ENCODE results near the gene ASTL.

DNA sequence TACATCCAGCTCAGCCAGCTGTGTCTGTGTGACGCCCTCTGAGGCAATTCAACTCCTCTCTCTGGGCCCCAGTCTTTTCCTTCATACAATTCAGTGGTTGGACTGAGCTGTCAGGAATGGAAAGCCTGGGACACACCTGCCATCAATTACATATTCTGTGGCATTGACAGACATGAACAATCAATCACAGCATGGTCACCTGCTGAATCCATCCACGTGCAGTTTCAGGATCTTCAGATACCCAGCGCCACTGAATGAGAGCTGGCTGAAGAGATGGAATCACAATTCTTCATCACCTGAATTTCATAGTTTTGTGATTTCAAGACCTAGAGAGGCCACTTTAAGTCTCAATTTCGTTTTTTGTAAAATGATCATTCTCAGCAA lies 27.1 kb downstream of the ASTL start:
- no peak for TF ChIP-seq CTCF (IDR thresholded peaks at IDR 0.05)
- no peak for TF ChIP-seq EZH2 (IDR thresholded peaks at IDR 0.05)
- no peak for TF ChIP-seq EZH2phosphoT487 (IDR thresholded peaks at IDR 0.05)

All from neural progenitor cell (in vitro differentiated cells).